HepG2 (cell line): Measurements from ENCODE around the gene CYP17A1. TPM values are rescaled to one million over a fixed set of nuclear protein-coding genes. Genes with fewer than 3 reads are reported as not detected.
A peak's percentile ranks its signal among the peaks of the same experiment; 100 is the strongest.

Experiments
- CC2D1A ChIP-seq: sonication (generic); formaldehyde crosslinking; IDR thresholded peaks from 2 replicates; pipeline ENCODE4 v1.8.1; 2023; ENCODE audit warnings: mild to moderate bottlenecking, missing genetic modification reagents
- FOSL2 ChIP-seq: sonication (generic); formaldehyde crosslinking; IDR thresholded peaks from 2 replicates; pipeline ENCODE4 v1.4.0; 2020; ENCODE audit warnings: missing genetic modification reagents
- KLF9 ChIP-seq: IDR thresholded peaks from 2 replicates; pipeline ENCODE4 v1.6.1; 2016; ENCODE audit warnings: low read depth
- MAFK ChIP-seq, 2 experiments: IDR thresholded peaks in 1 of 2; conservative IDR thresholded peaks in 1 of 2; 2 replicates each; pipeline ENCODE4 v1.6.1; 2011; ENCODE audit warnings: improper control_type of control experiment in 2 of 2, low read length in 2 of 2
- POLR2G ChIP-seq: fragments of 200-400 bp; formaldehyde crosslinking; IDR thresholded peaks from 2 replicates; pipeline ENCODE4 v1.6.1; 2018; ENCODE audit warnings: mild to moderate bottlenecking, low read depth, low read length, moderate library complexity
- REPIN1 ChIP-seq: sonication (generic); formaldehyde crosslinking; IDR thresholded peaks from 2 replicates; pipeline ENCODE4 v1.8.0; 2022; ENCODE audit warnings: missing genetic modification reagents, low read depth, mild to moderate bottlenecking, borderline replicate concordance
- ZNF225 ChIP-seq: sonication (generic); formaldehyde crosslinking; IDR thresholded peaks from 2 replicates; pipeline ENCODE4 v1.4.0; 2020; ENCODE audit warnings: mild to moderate bottlenecking, missing genetic modification reagents
- ZNF296 ChIP-seq: sonication (generic); formaldehyde crosslinking; conservative IDR thresholded peaks from 2 replicates; pipeline ENCODE4 v1.5.0; 2020; ENCODE audit warnings: mild to moderate bottlenecking, missing genetic modification reagents
- ZNF318 ChIP-seq: sonication (generic); formaldehyde crosslinking; IDR thresholded peaks from 2 replicates; pipeline ENCODE4 v1.4.0; 2020; ENCODE audit warnings: mild to moderate bottlenecking, missing genetic modification reagents
- ZNF326 ChIP-seq: sonication (generic); formaldehyde crosslinking; IDR thresholded peaks from 2 replicates; pipeline ENCODE4 v1.4.0; 2020; ENCODE audit warnings: missing genetic modification reagents, borderline replicate concordance
- ZNF383 ChIP-seq: sonication (generic); formaldehyde crosslinking; IDR thresholded peaks from 2 replicates; pipeline ENCODE4 v1.4.0; 2020; ENCODE audit warnings: missing genetic modification reagents, mild to moderate bottlenecking, borderline replicate concordance
- ZNF674 ChIP-seq: sonication (generic); formaldehyde crosslinking; IDR thresholded peaks from 2 replicates; pipeline ENCODE4 v1.5.0; 2020; ENCODE audit warnings: low read depth, mild to moderate bottlenecking, missing genetic modification reagents
- polyA plus RNA-seq, 8 experiments: library from polyadenylated mRNA; depleted of rRNA in 3 of 8; stranded (reverse) in 7 of 8; unstranded in 1 of 8; fragments of >200 nt; fragmentation: Illumina TruSeq in 4 of 8; extraction: Trizol in 4 of 8; gene quantifications; 2 replicates each; pipeline versions ENCODE4 v1.2.1 to v1.2.3, GENCODE V29; 2011 to 2016; ENCODE audit warnings: low read depth in 4 of 8, missing spikeins in 1 of 8, mixed read lengths in 1 of 8; ENCODE audit not compliant: insufficient read depth in 1 of 8
- total RNA-seq, 5 experiments: library from RNA; depleted of rRNA; stranded (reverse); fragments of >200 nt; fragmentation: Illumina TruSeq; extraction: Trizol; gene quantifications; 2 replicates each; pipeline ENCODE4 v1.2.3, GENCODE V29; 2016; ENCODE audit warnings: low read depth in 1 of 5
- TF ChIP-seq, protein P1 (sequence below): sonication (generic); formaldehyde crosslinking; IDR thresholded peaks from 2 replicates; pipeline ENCODE4 v1.5.0; 2020; ENCODE audit warnings: missing genetic modification reagents

Gene CYP17A1
- total and polyA plus RNA-seq, 2 of the 13 experiments (the other 11 are each of a cell fraction or from before 2014, with no cell fraction given): 0.13 to 1.1 TPM

DNA sequence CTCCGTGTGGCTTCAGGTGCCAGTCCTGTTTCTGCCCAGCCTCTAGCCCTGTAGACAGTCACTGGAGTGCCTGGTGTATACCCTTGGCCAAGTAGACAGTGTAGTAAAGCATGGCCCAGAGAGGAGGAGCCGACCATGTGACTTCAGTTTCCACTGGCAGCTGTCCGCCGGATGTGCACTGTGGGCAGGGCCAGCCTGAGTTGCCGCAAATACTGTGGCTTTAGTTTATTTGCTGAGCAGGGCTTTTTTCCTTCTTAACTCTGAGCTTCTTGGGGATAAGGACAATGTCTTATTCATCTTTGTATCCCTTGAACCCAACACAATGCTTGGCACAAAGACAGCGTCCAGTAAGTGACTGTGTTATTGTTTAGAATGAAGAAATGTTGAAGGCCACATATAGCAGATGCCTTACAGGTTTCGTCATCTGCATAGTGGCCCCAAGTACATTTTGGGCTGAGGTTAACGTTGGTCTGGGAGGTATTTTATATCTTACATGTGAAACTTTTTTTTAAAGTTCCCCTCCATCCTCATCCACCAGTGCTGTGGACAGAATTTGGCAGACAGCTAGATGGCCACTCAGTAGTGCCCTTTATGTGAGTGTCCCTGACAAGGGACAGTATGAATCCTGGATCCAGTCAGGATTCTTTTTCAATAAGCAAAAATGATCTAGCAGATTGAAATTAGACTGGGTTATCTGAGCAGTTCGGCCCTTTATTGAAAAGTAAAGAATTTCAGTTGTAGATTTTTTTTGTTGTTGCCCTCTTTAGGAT is 40.6 kb downstream of the CYP17A1 start (continued):
- TF ChIP-seq ZNF318 (CRISPR knock-in tag) (no peak), POLR2G (no peak), ZNF674 (CRISPR knock-in tag) (no peak), REPIN1 (CRISPR knock-in tag) (no peak), CC2D1A (no peak), ZNF383 (CRISPR knock-in tag) (no peak), ZNF225 (CRISPR knock-in tag) (no peak), ZNF296 (CRISPR knock-in tag) (no peak), ZNF326 (no peak), FOSL2 (CRISPR knock-in tag) (no peak), KLF9 (CRISPR knock-in tag) (no peak), MAFK (conservative IDR thresholded peaks at IDR 0.05 in 1 of 2, IDR thresholded peaks at IDR 0.05 in 1 of 2; ENCODE audit: low read length in 2 of 2) (peak in 1 of 2 experiments; percentile 67; a peak in 3 of 4 replicates)
- TF ChIP-seq, protein P1, sequence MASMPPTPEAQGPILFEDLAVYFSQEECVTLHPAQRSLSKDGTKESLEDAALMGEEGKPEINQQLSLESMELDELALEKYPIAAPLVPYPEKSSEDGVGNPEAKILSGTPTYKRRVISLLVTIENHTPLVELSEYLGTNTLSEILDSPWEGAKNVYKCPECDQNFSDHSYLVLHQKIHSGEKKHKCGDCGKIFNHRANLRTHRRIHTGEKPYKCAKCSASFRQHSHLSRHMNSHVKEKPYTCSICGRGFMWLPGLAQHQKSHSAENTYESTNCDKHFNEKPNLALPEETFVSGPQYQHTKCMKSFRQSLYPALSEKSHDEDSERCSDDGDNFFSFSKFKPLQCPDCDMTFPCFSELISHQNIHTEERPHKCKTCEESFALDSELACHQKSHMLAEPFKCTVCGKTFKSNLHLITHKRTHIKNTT (CRISPR knock-in tag): no peak
- TF ChIP-seq, all 625 proteins: peak for 2
